Loucy (cell line): ENCODE measurements around the gene ADCYAP1.

ENCODE experiments used
- H2AFZ ChIP-seq: fragments of 200-600 bp; sonication (generic); 2 replicates; pipeline ENCODE4 v1.6.0; 2016; ENCODE audit warnings: antibody characterized with exemption, mild to moderate bottlenecking, low read length, moderate library complexity
- H3F3A ChIP-seq: fragments of 200-600 bp; 2 replicates; pipeline ENCODE4 v1.6.0; 2016; ENCODE audit warnings: antibody characterized with exemption, low read depth, mild to moderate bottlenecking
- H3K27me3 ChIP-seq: fragments of 200-600 bp; sonication (generic); 2 replicates; pipeline ENCODE4 v1.6.1; 2014; ENCODE audit warnings: low read length, mild to moderate bottlenecking; ENCODE audit not compliant: insufficient read depth, poor library complexity, severe bottlenecking
- H3K36me3 ChIP-seq: fragments of 200-600 bp; sonication (generic); 2 replicates; pipeline ENCODE4 v1.6.1; 2016; ENCODE audit warnings: low read length; ENCODE audit not compliant: insufficient read depth
- H3K4me1 ChIP-seq: fragments of 200-600 bp; sonication (generic); 2 replicates; pipeline ENCODE4 v1.5.1; 2014; ENCODE audit warnings: low read length, mild to moderate bottlenecking; ENCODE audit not compliant: insufficient read depth, poor library complexity, severe bottlenecking
- H3K4me2 ChIP-seq: fragments of 200-600 bp; sonication (generic); 2 replicates; pipeline ENCODE4 v1.6.0; 2014; ENCODE audit warnings: antibody characterized with exemption, low read length, low read depth, mild to moderate bottlenecking; ENCODE audit not compliant: poor library complexity, severe bottlenecking
- H3K4me3 ChIP-seq: fragments of 200-600 bp; sonication (generic); 2 replicates; pipeline ENCODE4 v1.5.1; 2014; ENCODE audit warnings: low read length, mild to moderate bottlenecking, mixed read lengths; ENCODE audit not compliant: poor library complexity, severe bottlenecking
- H3K79me2 ChIP-seq: fragments of 200-600 bp; sonication (generic); 2 replicates; pipeline ENCODE4 v1.6.1; 2014; ENCODE audit warnings: low read length; ENCODE audit not compliant: insufficient read depth
- H3K9ac ChIP-seq: fragments of 200-600 bp; sonication (generic); 2 replicates; pipeline ENCODE4 v1.6.0; 2014; ENCODE audit warnings: mild to moderate bottlenecking, low read depth, low read length, moderate library complexity; ENCODE audit not compliant: poor library complexity, severe bottlenecking
- H3K9me2 ChIP-seq: fragments of 200-600 bp; sonication (generic); replicated peaks from 2 replicates; pipeline ENCODE4 v1.6.1; 2016; ENCODE audit warnings: low read depth, low read length, mixed read lengths
- H3K9me3 ChIP-seq: fragments of 200-600 bp; sonication (generic); 2 replicates; pipeline ENCODE4 v1.6.1; 2014; ENCODE audit warnings: mild to moderate bottlenecking, antibody characterized with exemption, low read length, low read depth; ENCODE audit not compliant: insufficient read depth
- H4K20me1 ChIP-seq: fragments of 200-600 bp; sonication (generic); 2 replicates; pipeline ENCODE4 v1.6.0; 2014; ENCODE audit warnings: antibody characterized with exemption, low read length, mild to moderate bottlenecking; ENCODE audit not compliant: insufficient read depth, poor library complexity, severe bottlenecking
- CTCF ChIP-seq: fragments of 200-600 bp; sonication (generic); conservative IDR thresholded peaks from 2 replicates; pipeline ENCODE4 v1.5.1; 2014; ENCODE audit warnings: mild to moderate bottlenecking, antibody characterized with exemption, low read length
- EZH2phosphoT487 ChIP-seq: fragments of 200-600 bp; IDR thresholded peaks from 2 replicates; pipeline ENCODE4 v1.6.1; 2018; ENCODE audit warnings: antibody characterized with exemption, mild to moderate bottlenecking, moderate library complexity, borderline replicate concordance

The ADCYAP1 gene

GRCh38 chr18:955384-956066, 50.9 kb downstream of the ADCYAP1 start:
- Histone ChIP-seq H3K4me1 (no peaks in the 10 kb centered on the region), H3F3A (no peaks in the 10 kb centered on the region), H3K9me2 (no peaks in the 10 kb centered on the region), H2AFZ (0 out of 2 replicates have a peak overlapping the region, but pooled peaks have one; percentile 5), H3K4me2 (no peak overlapping the region), H3K36me3 (no peaks in the 10 kb centered on the region), H4K20me1 (no peaks in the 10 kb centered on the region), H3K9ac (no peak overlapping the region), H3K27me3 (no peaks in the 10 kb centered on the region), H3K4me3 (no peak overlapping the region), H3K9me3 (no peaks in the 10 kb centered on the region; the same call in 1 of the 2 replicates), H3K79me2 (no peaks in the 10 kb centered on the region)
- TF ChIP-seq CTCF = no peak
- TF ChIP-seq EZH2phosphoT487 = no peak

- H4K20me1 ChIP-seq = no peaks in the 10 kb centered on the region
- H2AFZ ChIP-seq = no peak overlapping the region
- H3K9me2 ChIP-seq = no peaks in the 10 kb centered on the region
- TF ChIP-seq CTCF (no peak), EZH2phosphoT487 (no peak)
- H3K4me3 ChIP-seq = no peak overlapping the region
- no peak overlapping the region for H3K9ac ChIP-seq
- no peaks in the 10 kb centered on the region for H3K36me3 ChIP-seq
- H3K79me2 ChIP-seq = no peaks in the 10 kb centered on the region
- H3K4me2 ChIP-seq = no peak overlapping the region
- no peaks in the 10 kb centered on the region for H3F3A ChIP-seq
- H3K4me1 ChIP-seq = no peaks in the 10 kb centered on the region
- H3K9me3 ChIP-seq = no peaks in the 10 kb centered on the region
- no peaks in the 10 kb centered on the region for H3K27me3 ChIP-seq
Measured at GRCh38 chr18:957829-958228, 53.2 kb downstream of the ADCYAP1 start.

GRCh38 chr18:959854-960253, 55.2 kb downstream of the ADCYAP1 start:
- H3K79me2 ChIP-seq = no peaks in the 10 kb centered on the region
- no peak for TF ChIP-seq CTCF
- TF ChIP-seq EZH2phosphoT487 = no peak
- no peaks in the 10 kb centered on the region for H3F3A ChIP-seq
- no peaks in the 10 kb centered on the region for H3K9me3 ChIP-seq
- H3K4me3 ChIP-seq = no peak overlapping the region
- H3K27me3 ChIP-seq = no peaks in the 10 kb centered on the region
- H3K9ac ChIP-seq = no peak overlapping the region
- no peaks in the 10 kb centered on the region for H3K4me1 ChIP-seq
- H3K4me2 ChIP-seq = no peak overlapping the region
- no peaks in the 10 kb centered on the region for H3K9me2 ChIP-seq
- no peaks in the 10 kb centered on the region for H3K36me3 ChIP-seq
- H2AFZ ChIP-seq = no peak overlapping the region
- H4K20me1 ChIP-seq = no peaks in the 10 kb centered on the region
